Measurements from ENCODE around the gene C6orf120.
A peak's percentile ranks its signal among the peaks of the same experiment; 100 is the strongest.

C6orf120 gene

GRCh38 chr6:169729961-169730360 lies 28.0 kb downstream of the C6orf120 start:
- H3K4me3 ChIP-seq (ENCODE audit: low read length), result no peak overlapping the region
- no peak for DNase-seq (ENCODE audit: low read depth)
- no peak for TF ChIP-seq CTCF (IDR thresholded peaks at IDR 0.05; ENCODE audit: insufficient read depth, low read depth, low read length, missing control alignments)

GRCh38 chr6:169738204-169738975 lies 36.5 kb downstream of the C6orf120 start:
- no peak for DNase-seq (ENCODE audit: low read depth)
- H3K4me3 ChIP-seq (ENCODE audit: low read length), result no peak overlapping the region
- TF ChIP-seq CTCF (IDR thresholded peaks at IDR 0.05; ENCODE audit: insufficient read depth, low read depth, low read length, missing control alignments), result no peak

- H3K4me3 ChIP-seq (ENCODE audit: low read length), result no peak overlapping the region
- no peak for TF ChIP-seq CTCF (IDR thresholded peaks at IDR 0.05; ENCODE audit: insufficient read depth, low read depth, low read length, missing control alignments)
- no peak for DNase-seq (ENCODE audit: low read depth)
Observed at GRCh38 chr6:169738976-169739529, 37.1 kb downstream of the C6orf120 start.

- no peak overlapping the region for H3K4me3 ChIP-seq (ENCODE audit: low read length)
- DNase-seq (ENCODE audit: low read depth), result no peak
- no peak for TF ChIP-seq CTCF (IDR thresholded peaks at IDR 0.05; ENCODE audit: insufficient read depth, low read depth, low read length, missing control alignments)
Observed at GRCh38 chr6:169741344-169741743, 39.4 kb downstream of the C6orf120 start.

- TF ChIP-seq CTCF (IDR thresholded peaks at IDR 0.05; ENCODE audit: insufficient read depth, low read depth, low read length, missing control alignments), result no peak
- no peak for DNase-seq (ENCODE audit: low read depth)
- no peak overlapping the region for H3K4me3 ChIP-seq (ENCODE audit: low read length)
Observed at GRCh38 chr6:169745405-169745804, 43.5 kb downstream of the C6orf120 start.

GRCh38 chr6:169746556-169746955 lies 44.6 kb downstream of the C6orf120 start:
- H3K4me3 ChIP-seq (ENCODE audit: low read length), result no peak overlapping the region
- DNase-seq (ENCODE audit: low read depth), result peak; percentile 66
- no peak for TF ChIP-seq CTCF (IDR thresholded peaks at IDR 0.05; ENCODE audit: insufficient read depth, low read depth, low read length, missing control alignments)

All from epithelial cell of esophagus (primary cell).